ENCODE results near the gene GDF10.

- TF ChIP-seq CTCF (IDR thresholded peaks at IDR 0.05; ENCODE audit: low read length) (no peak), EZH2 (optimal IDR thresholded peaks at IDR 0.05; ENCODE audit: low read depth, low read length) (no peak), EZH2phosphoT487 (IDR thresholded peaks at IDR 0.05; ENCODE audit: low read length) (no peak)
These were observed 14.5 kb downstream of the GDF10 start for GRCh38 chr10:47314416-47314970.
